GM12865 (cell line): ENCODE data around the gene ACTG1.

ENCODE experiments used
- DNase-seq: peaks from one replicate; pipeline ENCODE4 v3.0.0; 2010; ENCODE audit warnings: low read depth
- H3K4me3 ChIP-seq: 2 replicates; pipeline ENCODE4 v1.5.1; 2011; ENCODE audit warnings: mild to moderate bottlenecking, low read depth, low read length, control low read depth
- TF ChIP-seq, protein P1 (sequence below): IDR thresholded peaks from 2 replicates; pipeline ENCODE4 v1.5.1; 2011; ENCODE audit warnings: low read length, control low read depth, low read depth, inconsistent platforms; ENCODE audit not compliant: insufficient read depth; ENCODE audit errors: missing control alignments

The ACTG1 gene

DNA sequence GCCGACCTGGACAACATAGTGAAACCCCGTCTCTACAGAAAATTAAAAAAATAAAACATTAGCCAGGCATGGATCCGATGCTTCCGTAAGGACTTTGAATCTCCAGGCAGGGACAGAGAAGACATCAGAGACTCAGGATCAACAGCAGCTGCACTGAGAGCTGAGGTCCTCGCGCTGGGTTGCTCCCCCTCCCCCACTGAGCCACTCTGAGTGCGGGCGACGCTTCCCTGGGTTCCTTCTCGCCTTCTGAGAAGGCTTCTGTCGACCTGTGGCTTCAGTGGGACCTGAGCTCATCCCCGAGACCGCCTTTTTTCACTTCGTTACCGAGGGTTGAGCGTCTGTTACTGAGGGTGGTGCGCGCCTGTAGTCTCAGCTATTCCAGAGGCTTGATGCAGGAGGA, 20.4 kb downstream of the ACTG1 start:
- DNase-seq: no peak
- TF ChIP-seq, protein P1, sequence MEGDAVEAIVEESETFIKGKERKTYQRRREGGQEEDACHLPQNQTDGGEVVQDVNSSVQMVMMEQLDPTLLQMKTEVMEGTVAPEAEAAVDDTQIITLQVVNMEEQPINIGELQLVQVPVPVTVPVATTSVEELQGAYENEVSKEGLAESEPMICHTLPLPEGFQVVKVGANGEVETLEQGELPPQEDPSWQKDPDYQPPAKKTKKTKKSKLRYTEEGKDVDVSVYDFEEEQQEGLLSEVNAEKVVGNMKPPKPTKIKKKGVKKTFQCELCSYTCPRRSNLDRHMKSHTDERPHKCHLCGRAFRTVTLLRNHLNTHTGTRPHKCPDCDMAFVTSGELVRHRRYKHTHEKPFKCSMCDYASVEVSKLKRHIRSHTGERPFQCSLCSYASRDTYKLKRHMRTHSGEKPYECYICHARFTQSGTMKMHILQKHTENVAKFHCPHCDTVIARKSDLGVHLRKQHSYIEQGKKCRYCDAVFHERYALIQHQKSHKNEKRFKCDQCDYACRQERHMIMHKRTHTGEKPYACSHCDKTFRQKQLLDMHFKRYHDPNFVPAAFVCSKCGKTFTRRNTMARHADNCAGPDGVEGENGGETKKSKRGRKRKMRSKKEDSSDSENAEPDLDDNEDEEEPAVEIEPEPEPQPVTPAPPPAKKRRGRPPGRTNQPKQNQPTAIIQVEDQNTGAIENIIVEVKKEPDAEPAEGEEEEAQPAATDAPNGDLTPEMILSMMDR: no peak
- no peak overlapping the region for H3K4me3 ChIP-seq

DNA sequence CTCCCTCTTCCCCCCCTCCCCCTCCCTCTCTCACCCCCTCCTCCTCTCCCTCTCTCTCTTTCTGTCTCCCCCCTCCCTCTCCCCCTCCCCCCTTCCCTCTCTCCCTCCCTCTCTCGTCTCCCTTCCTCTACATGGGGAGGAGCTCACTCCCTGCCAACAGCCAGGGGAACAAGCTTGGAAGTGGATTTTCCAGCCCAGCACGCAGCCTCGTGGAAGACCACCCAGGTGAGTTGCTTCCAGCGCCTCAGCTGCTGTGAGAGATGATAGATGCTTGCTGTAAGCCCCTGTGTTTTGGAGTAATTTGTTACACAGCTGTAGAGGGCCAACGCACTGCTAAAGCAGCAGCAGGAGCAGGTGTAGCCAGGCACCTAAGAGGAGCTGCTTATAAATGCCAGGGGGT, 20.8 kb downstream of the ACTG1 start:
- TF ChIP-seq, protein P1: no peak
- no peak for DNase-seq
- H3K4me3 ChIP-seq: no peak overlapping the region

DNA sequence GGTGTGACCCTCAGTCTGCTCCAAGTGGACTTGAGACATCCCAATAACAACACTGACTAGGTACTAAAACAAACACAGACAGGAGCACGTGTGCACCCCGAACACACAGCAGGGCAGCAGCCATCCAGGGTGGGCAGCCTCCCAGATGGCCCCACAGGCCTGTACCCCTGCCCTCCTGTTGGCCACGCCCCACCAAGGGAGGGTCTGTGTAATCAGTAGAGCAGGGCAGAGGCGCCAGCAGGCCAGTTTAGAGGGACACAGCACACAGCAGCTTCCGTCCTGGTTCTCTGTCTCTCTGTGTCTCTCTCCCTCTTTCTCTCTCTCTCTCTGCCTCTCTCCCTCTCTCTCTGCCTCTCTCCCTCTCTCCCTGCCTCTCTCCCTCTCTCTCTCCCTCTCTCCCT, 21.4 kb downstream of the ACTG1 start:
- TF ChIP-seq, protein P1: no peak
- DNase-seq: no peak
- no peak overlapping the region for H3K4me3 ChIP-seq

DNA sequence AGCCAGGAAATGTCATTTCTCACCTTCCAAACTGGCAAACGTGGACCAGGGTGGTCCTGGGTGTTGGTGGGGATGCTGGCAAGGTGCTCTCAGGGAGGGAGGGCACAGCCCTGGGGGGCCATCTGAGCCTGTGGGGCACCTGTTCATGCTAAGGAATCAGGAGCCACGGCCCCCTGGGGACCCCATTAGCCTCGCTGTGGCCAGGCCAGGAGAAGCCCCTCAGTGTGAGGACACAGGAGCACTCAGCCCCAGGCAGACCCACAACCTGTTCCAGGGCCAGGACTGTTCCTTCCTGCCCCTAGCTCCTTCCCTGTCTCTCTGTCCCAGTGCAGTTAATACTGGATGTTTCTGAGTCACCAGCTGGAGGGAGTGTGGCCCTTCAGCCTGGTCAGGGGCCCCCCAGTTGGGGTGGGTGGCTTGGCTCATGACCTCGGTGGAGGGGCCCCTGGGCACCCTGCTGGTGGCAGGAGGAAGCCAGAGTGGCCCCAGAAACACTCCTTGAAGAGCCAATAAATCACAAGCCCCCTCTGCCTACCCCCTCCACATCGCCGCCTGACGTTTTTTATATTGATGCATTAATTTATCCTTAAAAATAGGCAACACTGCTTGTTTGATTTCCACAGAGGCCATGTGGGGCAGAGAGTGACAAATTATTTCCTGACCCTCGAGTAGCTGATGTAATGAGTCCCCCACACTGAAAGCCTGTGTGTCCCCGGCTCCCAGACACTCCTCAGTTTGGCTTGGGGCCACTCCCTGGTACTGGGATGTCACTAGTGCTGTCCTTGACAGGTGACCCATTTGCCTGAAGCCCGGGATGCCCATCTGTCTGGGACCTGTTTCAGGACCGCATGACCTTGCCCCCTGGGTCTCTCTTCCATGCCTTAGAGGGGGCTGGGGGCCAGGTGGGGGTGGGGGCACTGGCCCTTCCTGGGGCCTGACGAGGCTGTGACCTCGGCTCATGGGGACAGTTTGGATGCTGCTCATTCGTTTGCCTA, 22.3 kb downstream of the ACTG1 start:
- no peak overlapping the region for H3K4me3 ChIP-seq
- TF ChIP-seq, protein P1: no peak

DNA sequence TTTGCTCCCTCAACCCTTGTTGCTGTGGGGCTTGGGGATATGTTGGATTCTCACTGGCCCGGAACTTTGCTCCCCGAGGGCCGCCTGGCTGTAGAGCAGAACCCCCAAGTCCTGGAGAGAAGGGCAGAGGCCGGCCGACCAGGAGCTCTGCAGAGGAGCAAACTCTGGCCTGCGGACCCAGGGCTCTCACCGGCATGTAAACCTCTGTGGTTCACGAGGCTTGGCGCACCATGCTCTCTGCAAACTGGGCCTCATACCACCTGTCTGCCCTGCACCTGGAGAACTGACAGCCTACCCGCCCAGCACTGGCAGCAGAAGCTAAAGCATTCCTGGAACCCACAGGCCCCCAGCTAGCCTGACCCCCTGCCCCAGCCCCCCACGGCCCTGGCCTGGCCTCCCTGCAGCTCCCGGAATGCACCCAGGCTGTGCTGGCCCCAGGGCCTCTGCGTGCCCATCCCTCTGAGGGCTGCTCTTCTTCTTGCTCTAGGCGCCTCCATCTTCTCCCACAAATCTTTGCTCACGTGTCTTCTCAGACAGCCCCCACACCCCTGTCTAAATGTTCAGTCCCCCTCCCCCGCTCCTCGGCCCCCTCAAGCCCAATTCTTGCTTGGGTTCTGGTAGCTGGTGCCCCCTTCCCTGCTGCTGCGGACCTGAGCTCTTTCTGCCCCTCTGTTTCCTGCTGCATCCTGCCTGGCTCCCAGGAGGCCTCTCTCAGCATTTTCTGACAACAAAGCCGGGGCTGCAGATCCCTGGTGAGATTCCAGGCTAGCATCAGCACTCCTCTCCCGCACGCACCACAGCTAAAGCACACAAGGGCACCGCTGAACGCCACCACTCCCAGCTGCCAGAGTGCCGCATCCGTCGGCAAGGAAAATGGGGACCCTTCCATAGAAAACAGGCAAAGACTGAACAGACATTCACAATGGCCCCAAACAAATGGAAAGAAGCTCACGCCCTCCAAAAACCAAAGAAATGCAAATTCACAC, 23.3 kb downstream of the ACTG1 start:
- TF ChIP-seq, protein P1: no peak
- H3K4me3 ChIP-seq: no peak overlapping the region
- no peak for DNase-seq

More for the DNA sequence above, 22.3 kb downstream of the ACTG1 start:
- DNase-seq: no peak

DNA sequence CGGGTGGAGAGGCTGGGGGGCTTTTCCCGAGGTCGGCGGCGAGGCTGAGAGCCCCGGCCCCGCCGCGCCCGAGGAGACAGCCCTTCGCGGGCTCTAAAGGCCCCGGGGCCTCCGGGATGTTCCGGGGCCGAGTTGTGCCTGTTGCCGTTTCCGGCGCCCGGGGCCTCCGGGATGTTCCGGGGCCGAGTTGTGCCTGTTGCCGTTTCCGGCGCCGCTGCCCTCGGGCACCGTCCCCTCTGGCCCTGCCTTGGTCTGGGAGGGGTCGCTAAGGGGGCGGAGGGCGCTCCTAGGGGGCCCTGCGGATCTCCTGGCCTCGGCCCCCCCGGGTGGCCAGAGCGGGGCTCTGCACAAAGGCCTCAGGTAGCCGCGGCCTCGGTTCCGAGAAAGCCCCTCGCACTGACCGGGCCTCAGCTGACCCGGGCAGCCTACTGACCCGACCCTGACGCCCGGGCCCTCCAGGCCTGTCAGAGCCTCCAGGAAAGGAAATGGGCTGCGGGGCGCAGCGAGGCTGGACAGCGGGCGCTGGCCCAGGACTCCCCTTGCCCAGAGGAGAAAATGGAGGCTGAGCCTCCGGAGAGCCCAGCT, 24.2 kb downstream of the ACTG1 start:
- DNase-seq: peak; percentile 35
- peak overlapping the region; percentile 83 for H3K4me3 ChIP-seq
- TF ChIP-seq, protein P1: no peak
